ENCODE measurements around the gene DRAXIN.

GRCh38 chr1:11729155-11729497 is 37.6 kb downstream of the DRAXIN start:
- TF ChIP-seq CTCF (IDR thresholded peaks at IDR 0.05): no peak
- TF ChIP-seq POLR2A (IDR thresholded peaks at IDR 0.05): no peak
